GM18517 (cell line): ENCODE results near the gene KLF11.
"Not testable (repeated sequence)": the region's sequence is repeated elsewhere in the genome, so short reads cannot be mapped to it uniquely, and the experiment has no call there.

Experiments
- ATAC-seq: cut with Tn5 transposase; IDR thresholded peaks from one replicate; pipeline ENCODE4 v1.9.1; 2021; ENCODE audit warnings: mild to moderate bottlenecking, moderate library complexity; ENCODE audit not compliant: unreplicated experiment

Gene KLF11

DNA sequence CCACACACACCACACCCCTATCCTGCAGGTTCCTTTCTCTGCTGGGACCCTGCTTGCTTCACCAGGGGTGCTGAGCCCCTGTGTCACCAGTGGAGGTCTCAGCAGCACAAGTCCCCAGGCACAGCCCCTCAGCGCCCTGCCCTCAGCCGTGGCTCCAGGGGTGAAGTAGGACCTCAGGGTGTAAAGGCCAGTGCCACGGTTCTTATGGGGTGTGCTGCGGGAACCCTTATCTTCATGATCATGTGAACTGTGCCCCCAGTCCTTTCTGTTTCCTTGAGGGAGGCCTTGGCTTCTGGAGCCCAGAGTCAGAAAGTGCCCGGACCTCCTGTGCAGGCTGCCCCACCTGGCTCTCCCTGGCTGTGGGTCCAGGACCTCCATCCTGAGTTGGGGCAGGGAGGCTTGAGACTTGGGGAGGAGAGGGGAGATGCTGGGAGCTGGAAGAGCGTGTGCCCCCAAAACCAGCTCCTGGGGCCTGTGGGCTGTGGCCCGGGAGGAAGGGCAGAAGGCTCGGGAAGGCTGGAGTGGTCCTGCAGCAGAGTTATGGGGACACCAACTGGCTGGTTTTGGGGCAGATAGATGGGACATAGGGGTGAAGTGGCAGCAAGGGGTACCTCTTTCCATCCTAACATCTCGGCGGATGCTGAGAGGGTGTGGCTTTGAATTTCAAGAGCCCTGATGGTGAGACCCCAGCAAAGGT lies 20.2 kb upstream of the KLF11 start:
- no peak for ATAC-seq

DNA sequence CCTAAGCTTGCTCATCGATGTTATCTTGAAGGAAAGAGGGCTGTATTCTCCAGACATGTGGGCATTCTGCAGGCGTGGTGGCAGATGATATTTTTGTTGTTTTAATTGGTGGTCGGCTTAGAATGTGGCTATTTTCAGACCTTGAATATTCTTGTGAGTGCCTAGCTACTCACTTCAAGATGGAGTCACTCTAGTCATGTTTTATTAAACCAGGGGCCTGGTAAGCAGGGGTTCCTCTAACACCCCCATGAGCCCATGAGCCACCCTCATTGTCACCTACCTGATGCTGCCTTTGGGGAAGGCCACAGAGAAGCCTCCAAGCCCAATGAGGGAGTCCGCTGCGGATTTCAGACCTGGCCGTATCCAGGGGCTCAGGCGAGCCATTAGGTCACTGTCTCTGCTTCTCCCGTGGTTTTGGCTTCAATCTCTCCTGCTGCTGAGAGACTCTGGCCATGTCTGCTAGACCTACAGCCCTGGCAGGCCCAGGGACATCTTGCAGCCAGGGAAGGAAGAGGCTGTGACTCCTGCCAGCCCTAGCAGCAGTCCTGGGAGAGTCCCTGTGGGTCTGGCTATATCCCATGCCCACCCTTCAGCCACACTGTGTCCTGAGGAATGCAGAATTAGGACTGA lies 16.3 kb upstream of the KLF11 start:
- ATAC-seq = no peak

DNA sequence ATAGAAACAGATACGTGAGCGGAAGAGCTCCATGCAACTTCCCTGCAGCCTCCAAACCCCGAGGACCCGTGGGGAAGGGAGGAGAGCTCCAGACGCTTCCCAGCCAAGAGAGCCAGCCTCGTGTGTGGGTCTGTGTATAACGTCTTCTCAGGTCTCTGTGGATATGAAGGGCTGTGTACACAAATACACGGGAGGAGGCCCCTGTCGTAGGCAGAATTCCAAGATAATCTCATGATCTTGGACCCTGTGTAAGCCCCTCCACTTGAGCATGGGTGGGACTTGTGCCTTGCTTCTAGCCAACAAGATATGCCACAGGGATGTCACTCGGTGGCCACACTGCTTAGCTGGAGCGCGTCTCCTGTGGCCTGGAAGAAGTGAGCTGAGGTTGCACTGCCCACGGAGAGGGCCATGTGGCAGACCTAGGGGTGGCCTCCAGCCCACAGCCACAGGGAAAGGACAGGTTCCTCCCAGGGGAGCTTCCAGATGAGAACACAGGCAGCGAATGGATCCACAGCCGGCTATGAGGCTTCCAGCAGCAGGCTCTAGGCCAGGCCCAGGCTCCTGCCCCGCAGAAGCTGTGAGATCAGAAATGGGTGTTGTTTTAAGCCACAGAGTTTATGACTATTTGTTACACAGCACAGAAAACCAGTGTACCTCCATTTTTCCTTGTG lies 15.6 kb upstream of the KLF11 start:
- ATAC-seq = no peak

DNA sequence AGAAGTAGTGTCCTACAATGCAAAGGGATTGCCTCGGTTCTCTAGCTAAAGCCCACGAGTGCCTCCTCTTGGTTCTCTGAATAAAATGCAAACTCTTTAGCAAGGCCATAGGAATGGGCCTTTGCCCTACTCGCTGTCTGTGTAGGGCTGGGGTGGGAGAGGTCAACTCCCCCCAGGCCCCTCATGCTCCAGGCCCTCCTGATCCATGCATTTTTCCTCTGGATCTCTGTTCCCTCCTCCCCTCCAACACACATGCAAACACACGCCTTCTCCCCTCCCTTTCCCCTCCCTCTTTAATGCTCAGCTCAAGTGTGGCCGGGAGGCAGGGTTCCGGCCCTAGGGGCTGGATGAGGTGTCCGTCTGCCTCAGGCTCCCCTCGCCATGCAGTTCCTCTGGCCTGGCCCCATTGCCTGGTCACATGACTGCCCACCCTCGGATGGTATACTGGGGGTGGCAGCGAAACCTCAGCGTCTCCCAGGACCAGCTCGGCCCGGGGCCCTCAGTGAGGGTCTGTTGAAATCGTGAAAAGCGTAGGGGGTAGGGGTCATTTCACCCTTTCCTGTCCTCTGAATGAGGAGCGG lies 14.9 kb upstream of the KLF11 start:
- no peak for ATAC-seq

DNA sequence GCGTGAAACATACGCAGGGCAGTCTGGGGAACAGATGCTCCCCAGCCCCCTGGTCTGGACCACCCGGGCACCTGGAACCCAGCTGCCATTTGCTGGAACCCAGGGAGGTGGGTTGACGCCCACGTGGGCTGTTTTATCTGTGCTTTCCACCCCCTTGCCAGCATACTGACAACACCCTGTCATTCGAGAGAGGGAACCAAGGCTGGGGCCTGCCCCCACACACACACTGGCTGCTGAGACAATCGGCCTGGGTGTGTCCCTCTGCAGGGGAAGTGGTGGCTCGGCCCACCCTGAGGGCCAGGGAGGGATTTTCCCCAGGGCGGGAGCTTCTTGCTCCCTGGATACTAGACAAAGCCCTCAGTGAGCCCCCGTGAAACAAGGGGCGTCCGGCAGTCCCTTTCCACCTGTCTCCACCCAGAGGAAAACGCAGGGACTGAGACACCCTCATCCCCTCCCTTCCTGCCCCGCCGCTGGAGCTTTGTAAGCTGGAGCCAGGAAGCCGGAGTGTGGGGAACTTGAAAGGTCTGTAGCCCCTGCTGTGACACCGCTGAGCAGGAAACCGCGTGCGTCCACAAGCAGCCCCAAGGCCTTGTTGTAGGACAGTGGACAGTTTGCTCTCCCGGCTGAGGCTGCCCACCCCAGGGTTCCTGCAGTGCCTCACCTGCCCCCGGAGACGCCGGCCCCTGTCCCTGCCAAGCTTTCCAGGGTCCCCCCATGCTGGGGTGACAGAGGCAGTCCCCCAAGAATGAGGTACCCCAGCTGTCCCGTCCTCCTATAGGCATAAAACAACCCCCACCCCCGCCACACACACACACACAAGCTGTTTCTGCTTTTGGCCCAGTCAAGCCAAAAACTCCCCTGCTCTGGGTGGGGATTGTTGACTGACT lies 14.1 kb upstream of the KLF11 start:
- ATAC-seq = no peak

DNA sequence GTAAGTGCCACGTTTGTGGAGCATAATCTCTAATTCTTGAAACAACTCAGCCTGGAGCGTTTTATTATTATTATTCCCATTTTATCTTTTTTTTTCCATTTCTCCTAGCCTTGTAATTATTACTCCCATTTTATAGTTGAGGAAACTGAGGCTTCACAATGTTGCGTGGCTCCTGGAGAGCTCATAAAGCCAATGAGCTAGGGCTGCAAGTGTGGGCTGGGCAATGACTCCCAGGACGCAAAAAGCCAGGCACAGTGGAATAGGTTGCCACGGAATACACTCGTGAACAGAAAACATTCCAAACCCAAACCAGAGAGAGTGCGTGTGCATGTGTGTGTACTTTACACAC lies 13.5 kb upstream of the KLF11 start:
- no peak for ATAC-seq

DNA sequence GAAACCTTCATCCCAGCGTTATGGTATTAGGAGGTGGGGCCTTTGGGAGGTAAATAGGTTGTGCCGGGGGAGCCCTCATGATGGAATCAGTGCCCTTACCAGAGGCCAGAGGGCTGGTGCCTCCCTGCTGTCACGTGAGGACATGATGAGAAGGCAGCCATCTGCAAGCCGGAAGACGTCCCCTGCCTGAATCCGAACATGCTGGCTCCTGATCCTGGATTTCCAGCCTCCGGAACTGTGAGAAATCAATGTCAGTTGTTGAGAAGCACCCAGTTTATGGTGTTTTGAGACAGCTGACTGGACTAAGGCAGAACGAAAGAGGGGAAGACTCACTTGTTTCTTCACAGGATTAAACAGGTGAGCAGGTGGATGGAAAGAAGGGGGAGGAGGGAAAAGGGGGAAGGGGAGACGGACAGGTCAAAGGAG lies 13.0 kb upstream of the KLF11 start:
- ATAC-seq = no peak

DNA sequence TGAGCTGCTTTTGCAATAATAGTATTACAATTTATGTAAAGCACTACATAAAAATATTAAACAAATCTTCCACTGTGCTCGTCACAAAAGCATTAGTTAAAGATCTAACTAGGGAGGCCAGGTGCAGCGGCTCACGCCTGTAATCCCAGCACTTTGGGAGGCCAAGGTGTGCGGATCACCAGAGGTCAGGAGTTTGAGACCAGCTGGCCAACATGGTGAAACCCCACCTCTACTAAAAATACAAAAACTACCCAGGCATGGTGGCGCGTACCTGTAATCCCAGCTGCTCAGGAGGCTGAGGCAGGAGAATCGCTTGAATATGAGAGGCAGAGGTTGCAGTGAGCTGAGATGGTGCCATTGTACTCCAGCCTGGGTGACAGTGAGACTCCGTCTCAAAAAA lies 12.6 kb upstream of the KLF11 start:
- not testable (repeated sequence) for ATAC-seq

DNA sequence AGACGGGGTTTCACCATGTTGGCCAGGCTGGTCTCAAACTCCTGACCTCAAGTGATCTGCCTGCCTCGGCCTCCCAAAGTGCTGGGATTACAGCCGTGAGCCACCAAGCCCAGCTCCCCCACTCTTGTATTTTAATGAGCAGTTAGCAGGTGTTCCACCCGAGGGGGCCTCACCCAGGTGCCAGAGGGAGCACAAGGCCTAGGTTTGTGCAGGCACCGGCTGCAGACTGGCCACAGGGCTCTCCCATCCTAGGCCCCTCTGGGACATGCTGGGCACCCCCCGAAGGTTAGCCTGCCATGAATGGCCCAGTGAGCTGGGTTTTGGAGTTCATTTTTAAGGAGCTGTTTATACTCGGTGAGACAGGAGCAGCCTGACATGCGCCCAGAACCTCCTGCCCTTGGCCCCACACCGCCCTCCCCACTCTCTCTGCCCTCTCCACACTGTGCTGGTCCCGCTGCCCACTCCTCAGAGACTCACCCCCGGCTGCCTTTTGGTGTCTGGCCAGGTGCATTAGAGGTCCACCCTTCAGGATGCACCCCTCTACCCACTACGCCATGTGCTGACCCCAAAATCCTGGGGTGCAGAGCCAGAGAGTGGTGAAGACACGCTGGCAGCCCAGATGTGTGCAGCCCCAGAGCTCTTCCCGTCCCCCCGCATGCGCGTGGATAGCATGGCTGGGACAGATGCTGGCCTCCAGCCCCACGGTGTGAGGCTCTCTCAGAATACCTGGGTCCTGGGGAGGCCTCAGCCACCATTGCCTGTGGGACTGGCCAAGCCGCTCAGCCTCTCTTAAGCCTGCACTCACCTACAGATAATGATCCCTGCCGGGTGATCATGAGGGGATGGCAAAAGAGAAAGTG lies 11.2 kb upstream of the KLF11 start:
- no peak for ATAC-seq

DNA sequence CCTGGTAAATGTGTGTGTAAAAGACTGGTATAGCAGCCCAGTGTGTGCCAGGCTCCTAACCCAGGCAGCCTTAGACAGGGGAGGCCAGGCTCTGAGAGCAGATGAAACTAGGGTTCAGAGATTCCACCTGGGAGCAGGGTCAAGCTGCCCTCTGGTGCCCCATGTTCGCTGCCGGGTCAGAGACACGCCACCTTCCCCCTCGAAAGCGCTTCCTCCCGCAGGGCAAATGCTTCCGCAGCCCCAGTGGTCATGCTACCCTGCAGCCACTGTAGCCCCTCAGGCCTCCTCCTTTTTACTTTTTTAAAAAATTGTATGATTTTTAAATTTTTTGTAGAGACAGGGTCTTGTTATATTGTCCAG lies 10.6 kb upstream of the KLF11 start:
- ATAC-seq = no peak

DNA sequence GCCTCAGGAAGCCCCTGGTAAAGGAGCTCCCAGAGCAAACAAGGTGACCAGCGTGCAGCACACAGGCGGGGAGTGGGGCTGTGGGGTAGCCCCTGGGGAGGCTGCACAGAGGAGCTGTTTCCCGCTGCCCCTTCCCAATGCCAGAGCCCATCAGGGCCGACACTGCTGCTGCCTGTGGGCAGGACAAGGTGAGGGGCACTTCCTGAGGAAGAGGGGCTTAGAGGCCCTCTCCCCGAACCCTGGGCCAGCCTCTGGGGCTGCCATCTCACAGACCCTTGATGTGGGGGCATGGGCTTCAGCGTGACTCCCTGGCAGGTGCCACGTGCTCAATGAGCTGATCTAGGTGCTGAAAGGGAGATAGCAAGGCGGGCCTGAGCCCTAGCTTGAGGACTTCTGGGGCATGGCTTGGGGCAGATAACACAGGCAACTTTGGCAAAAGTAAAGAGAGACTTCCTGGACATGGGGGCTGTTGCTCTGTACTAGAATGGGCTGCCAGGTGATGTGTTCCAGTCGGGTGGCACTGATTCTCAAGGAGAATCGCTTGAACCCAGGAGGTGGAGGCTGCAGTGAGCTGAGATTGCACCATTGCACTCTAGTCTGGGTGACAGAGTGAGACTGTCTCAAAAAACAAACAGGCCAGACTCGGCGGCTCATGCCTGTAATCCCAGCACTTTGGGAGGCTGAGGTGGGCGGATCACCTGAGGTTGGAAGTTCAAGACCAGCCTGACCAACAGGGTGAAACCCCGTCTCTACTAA lies 9.9 kb upstream of the KLF11 start:
- no peak for ATAC-seq

DNA sequence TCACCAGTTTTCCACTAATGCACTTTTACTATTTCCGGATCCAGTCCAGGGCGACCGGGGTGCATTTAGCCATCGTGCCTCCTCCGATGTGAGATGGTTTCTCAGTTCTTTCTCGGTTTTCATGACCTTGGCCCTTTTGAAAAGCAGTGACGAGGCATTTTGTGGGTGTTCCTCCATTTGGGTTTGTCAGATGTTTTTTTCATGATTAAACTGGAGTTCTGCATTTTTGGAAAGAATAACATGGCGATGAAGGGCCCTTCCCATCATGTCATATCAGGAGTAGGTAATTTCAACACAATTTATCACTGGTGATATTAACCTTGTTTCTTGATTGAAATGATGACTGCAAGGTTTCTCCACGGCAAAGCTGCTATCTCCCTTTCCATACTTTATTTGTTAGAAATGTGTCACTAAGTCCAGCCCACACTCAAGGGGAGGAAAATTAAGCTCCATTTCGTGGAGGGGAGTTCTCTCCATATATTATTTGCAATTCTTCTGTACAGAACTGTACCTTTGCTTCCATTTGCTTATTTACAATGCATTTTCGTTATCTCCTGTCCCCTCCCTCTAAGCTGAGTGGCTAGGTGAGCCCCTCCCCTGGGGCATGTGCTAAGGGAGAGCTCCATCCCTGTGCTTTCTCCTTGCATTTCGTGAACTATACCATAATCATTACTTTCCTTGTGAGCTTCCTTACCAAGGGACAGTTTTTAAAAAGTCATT lies 8.9 kb upstream of the KLF11 start:
- ATAC-seq = no peak

DNA sequence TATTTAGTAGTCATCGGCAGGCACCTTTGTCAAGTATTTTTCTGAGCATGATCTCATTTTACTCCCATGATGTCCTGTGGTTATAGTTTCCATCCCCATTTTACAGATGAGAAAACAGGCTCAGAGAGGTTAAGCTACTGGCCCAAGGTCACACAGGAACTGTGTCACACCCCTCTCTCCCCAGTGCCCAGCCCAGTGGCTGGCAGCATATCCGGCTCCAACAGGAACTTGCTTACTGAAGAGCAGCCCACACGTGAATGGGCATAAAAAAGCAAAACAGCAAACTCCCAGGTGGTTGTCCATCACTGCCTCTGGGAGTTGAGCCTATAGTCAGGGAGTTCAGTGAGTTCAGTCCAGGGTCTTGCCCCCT lies 8.3 kb upstream of the KLF11 start:
- no peak for ATAC-seq

DNA sequence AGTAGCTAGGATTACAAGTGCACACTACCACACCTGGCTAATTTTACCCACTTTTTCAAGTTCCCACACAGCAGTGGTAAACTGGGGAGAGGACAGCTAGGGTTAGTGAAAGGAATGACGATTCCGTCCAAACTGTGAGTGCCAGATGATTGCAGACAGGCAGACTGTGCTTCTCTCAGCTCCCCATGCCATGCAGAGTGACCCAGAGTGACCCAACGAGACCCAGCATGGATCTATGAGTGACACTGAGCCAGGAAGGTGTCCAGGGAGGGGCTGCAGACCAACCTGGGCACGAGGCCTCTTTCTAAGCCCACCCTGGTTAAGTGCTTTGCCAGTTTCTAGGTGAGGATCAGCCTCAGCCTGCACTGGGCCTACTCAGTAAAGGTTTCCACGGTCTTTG lies 7.7 kb upstream of the KLF11 start:
- ATAC-seq = no peak

DNA sequence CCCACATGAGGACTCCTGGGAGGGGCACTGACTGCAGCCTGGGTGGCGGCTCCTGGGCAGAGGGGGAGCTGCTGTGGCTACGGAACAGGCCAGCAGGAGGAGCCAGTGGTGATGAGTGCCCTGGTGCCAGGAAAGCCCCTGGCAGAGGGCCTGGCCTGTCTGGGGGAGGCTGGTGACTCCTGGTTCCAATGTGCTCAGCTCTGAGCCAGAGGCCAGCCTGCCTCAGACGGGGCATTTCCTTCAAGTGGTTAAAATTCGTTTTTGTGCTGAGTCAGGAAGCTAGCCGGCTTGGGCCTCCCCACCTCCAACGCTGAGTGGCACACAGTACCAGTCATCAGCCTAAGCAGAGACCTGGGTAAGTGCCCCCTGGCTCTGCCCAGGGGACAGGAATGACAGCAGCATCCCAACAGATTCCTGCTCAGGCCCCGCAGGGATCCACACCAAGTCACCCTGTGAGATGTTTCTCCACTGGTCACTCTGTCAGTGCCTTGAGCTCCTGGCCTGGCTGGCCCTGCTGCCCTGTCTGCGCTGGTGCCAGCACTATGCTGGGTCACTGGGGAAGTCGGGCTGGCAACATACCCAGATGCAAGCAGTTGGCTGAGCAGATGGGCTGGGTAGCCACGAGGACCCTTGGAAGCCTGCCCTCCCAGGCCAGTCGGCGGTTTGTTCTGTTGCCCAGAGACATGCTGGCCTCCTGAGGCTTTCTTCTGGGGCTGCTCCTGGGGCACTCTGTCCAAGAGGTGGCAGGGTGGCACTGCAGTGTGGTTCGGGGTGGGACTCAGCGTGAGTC lies 7.1 kb upstream of the KLF11 start:
- ATAC-seq = no peak

DNA sequence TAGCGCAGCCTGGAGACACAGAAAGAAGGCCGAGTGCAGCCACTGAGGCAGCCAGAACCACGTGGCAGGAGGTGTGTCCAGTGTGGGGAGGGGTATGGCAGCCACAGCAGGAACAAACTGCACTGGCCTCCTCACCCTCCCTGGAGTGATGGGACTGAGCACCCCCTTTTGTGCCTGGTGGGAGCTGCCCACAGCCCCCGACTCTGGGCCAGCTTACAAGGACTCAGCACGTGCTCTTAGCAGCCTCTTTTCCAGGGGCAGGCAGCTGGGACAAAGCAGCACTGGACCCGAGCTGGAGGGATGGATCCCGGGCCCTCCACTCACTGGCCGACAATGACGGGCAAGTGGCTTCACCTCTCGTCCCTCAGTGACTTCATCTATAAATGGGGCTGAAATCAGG lies 5.2 kb upstream of the KLF11 start:
- no peak for ATAC-seq

DNA sequence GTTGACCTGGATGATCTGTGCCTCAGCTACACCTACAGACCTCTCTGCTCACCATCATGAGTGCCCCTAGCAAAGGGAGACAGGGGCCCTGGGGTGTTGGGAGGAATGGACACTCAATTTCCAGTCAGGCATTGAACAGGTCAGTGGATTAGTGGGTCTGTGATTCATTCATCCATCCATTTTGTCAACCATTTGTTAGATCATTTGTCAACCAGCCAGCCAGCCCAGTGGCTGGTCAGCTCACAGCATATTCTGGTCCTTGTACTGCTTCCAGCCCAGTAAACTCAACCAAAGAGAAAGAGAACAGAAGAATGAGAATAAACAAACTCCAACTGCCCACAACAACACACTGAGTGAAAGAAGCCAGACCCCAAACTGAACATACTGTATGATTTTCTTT lies 4.6 kb upstream of the KLF11 start:
- no peak for ATAC-seq
